SU-DHL-6 (cell line): Measurements from ENCODE around the gene MNX1.

Source experiments
- H2AFZ ChIP-seq: fragments of 200-600 bp; sonication (generic); 2 replicates; pipeline ENCODE4 v1.6.1; 2014; ENCODE audit warnings: low read depth, mild to moderate bottlenecking, moderate library complexity, mixed read lengths, antibody characterized with exemption, low read length; ENCODE audit not compliant: severe bottlenecking
- H3F3A ChIP-seq: fragments of 200-600 bp; shearing (Covaris generic); 2 replicates; pipeline ENCODE4 v1.6.0; 2016; ENCODE audit warnings: antibody characterized with exemption, mild to moderate bottlenecking; ENCODE audit not compliant: insufficient read depth
- H3K27ac ChIP-seq: fragments of 200-600 bp; sonication (generic); 2 replicates; pipeline ENCODE4 v1.5.1; 2016; ENCODE audit warnings: low read depth, mild to moderate bottlenecking, low read length, moderate library complexity, mixed read lengths
- H3K27me3 ChIP-seq: fragments of 200-600 bp; sonication (generic), shearing (Covaris generic); 2 replicates; pipeline ENCODE4 v1.6.0; 2014; ENCODE audit warnings: mild to moderate bottlenecking, low read length
- H3K36me3 ChIP-seq: fragments of 200-600 bp; sonication (generic); 2 replicates; pipeline ENCODE4 v1.6.1; 2014; ENCODE audit warnings: mild to moderate bottlenecking, low read length, mixed read lengths
- H3K4me2 ChIP-seq: fragments of 300-600, 200-600 bp; shearing (Covaris generic), sonication (generic); 2 replicates; pipeline ENCODE4 v1.6.0; 2014; ENCODE audit warnings: low read length, low read depth, mild to moderate bottlenecking; ENCODE audit not compliant: poor library complexity, severe bottlenecking
- H3K4me3 ChIP-seq: fragments of 200-600 bp; sonication (generic); 2 replicates; pipeline ENCODE4 v1.5.1; 2014; ENCODE audit warnings: antibody characterized with exemption, low read length, mild to moderate bottlenecking, mixed read lengths; ENCODE audit not compliant: insufficient read depth, poor library complexity, severe bottlenecking
- H3K79me2 ChIP-seq: fragments of 200-600 bp; sonication (generic); 2 replicates; pipeline ENCODE4 v1.6.1; 2014; ENCODE audit warnings: mild to moderate bottlenecking, low read length, moderate library complexity; ENCODE audit not compliant: insufficient read depth
- H3K9ac ChIP-seq: fragments of 200-600 bp; sonication (generic); 2 replicates; pipeline ENCODE4 v1.7.0; 2014; ENCODE audit warnings: mild to moderate bottlenecking, low read length
- H3K9me2 ChIP-seq: fragments of 200-600 bp; sonication (generic); replicated peaks from 2 replicates; pipeline ENCODE4 v1.6.1; 2014; ENCODE audit warnings: low read length; ENCODE audit not compliant: insufficient read depth
- H3K9me3 ChIP-seq: fragments of 200-600 bp; sonication (generic); 2 replicates; pipeline ENCODE4 v1.6.1; 2014; ENCODE audit warnings: low read length, mixed read lengths; ENCODE audit not compliant: insufficient read depth
- H4K20me1 ChIP-seq: fragments of 200-600 bp; sonication (generic); 2 replicates; pipeline ENCODE4 v1.6.1; 2014; ENCODE audit warnings: low read depth, mild to moderate bottlenecking, antibody characterized with exemption, low read length, moderate library complexity, mixed read lengths
- CTCF ChIP-seq: fragments of 200-600 bp; sonication (generic); IDR thresholded peaks from one replicate; pipeline ENCODE4 v1.5.1; 2017; ENCODE audit warnings: antibody characterized with exemption, mild to moderate bottlenecking, low read length, moderate library complexity; ENCODE audit not compliant: insufficient read depth, poor library complexity, severe bottlenecking
- EZH2phosphoT487 ChIP-seq: fragments of 200-600 bp; sonication (generic), shearing (Covaris generic); conservative IDR thresholded peaks from 2 replicates; pipeline ENCODE4 v1.6.1; 2018; ENCODE audit warnings: mild to moderate bottlenecking, antibody characterized with exemption, low read length, moderate library complexity, mixed read lengths

The MNX1 gene

GRCh38 chr7:157058068-157058467, 47.6 kb upstream of the MNX1 start:
- H3K9ac ChIP-seq, result no peak overlapping the region
- TF ChIP-seq EZH2phosphoT487, result no peak
- no peaks in the 10 kb centered on the region for H3K36me3 ChIP-seq
- no peaks in the 10 kb centered on the region for H3K27me3 ChIP-seq
- H4K20me1 ChIP-seq, result no peaks in the 10 kb centered on the region
- H3K9me3 ChIP-seq, result no peaks in the 10 kb centered on the region
- H3K4me2 ChIP-seq, result no peak overlapping the region
- H3K9me2 ChIP-seq, result no peaks in the 10 kb centered on the region
- no peak overlapping the region for H2AFZ ChIP-seq
- H3K4me3 ChIP-seq, result no peak overlapping the region
- H3F3A ChIP-seq, result no peaks in the 10 kb centered on the region
- H3K27ac ChIP-seq, result no peak overlapping the region
- H3K79me2 ChIP-seq, result no peaks in the 10 kb centered on the region

GRCh38 chr7:157056957-157057902, 46.8 kb upstream of the MNX1 start:
- H3K36me3 ChIP-seq, result no peaks in the 10 kb centered on the region
- no peaks in the 10 kb centered on the region for H3K27me3 ChIP-seq

GRCh38 chr7:157056246-157056645, 45.8 kb upstream of the MNX1 start:
- Histone ChIP-seq H3K9ac (no peak overlapping the region), H3K27me3 (no peaks in the 10 kb centered on the region), H3K36me3 (no peaks in the 10 kb centered on the region), H3K4me2 (no peak overlapping the region), H4K20me1 (no peaks in the 10 kb centered on the region), H3K4me3 (no peak overlapping the region), H3K9me3 (no peaks in the 10 kb centered on the region), H3F3A (no peaks in the 10 kb centered on the region), H3K27ac (no peak overlapping the region), H3K79me2 (no peaks in the 10 kb centered on the region), H2AFZ (no peak overlapping the region), H3K9me2 (no peaks in the 10 kb centered on the region)
- TF ChIP-seq CTCF (no peak), EZH2phosphoT487 (no peak)

More at GRCh38 chr7:157056957-157057902, 46.8 kb upstream of the MNX1 start:
- Histone ChIP-seq H3K9me3 (no peaks in the 10 kb centered on the region), H2AFZ (no peak overlapping the region), H3K27ac (no peak overlapping the region), H4K20me1 (no peaks in the 10 kb centered on the region), H3K79me2 (no peaks in the 10 kb centered on the region), H3K4me3 (no peak overlapping the region), H3K4me2 (no peak overlapping the region), H3F3A (no peaks in the 10 kb centered on the region), H3K9me2 (no peaks in the 10 kb centered on the region), H3K9ac (no peak overlapping the region)
- TF ChIP-seq CTCF (no peak), EZH2phosphoT487 (no peak)

GRCh38 chr7:157054927-157055326, 44.5 kb upstream of the MNX1 start:
- no peak overlapping the region for H3K4me3 ChIP-seq
- no peaks in the 10 kb centered on the region for H3K9me3 ChIP-seq
- no peak overlapping the region for H2AFZ ChIP-seq
- H3K27me3 ChIP-seq, result no peaks in the 10 kb centered on the region
- no peak overlapping the region for H3K9ac ChIP-seq
- TF ChIP-seq EZH2phosphoT487, result no peak
- H3K9me2 ChIP-seq, result no peaks in the 10 kb centered on the region
- no peak overlapping the region for H3K27ac ChIP-seq
- H3F3A ChIP-seq, result no peaks in the 10 kb centered on the region
- no peaks in the 10 kb centered on the region for H4K20me1 ChIP-seq
- no peaks in the 10 kb centered on the region for H3K79me2 ChIP-seq
- no peak overlapping the region for H3K4me2 ChIP-seq
- no peaks in the 10 kb centered on the region for H3K36me3 ChIP-seq
